Nasal cavity respiratory epithelium epithelial cell of viscerocranial mucosa (primary cell): ENCODE data around the gene PCP2. TPM values are rescaled to one million over a fixed set of nuclear protein-coding genes. Genes with fewer than 3 reads are reported as not detected.

ENCODE experiments used
- total RNA-seq: library from RNA; depleted of rRNA; stranded (reverse); fragments of >200 nt; gene quantifications from 2 replicates; pipeline ENCODE4 v1.2.3, GENCODE V29; 2014

Gene PCP2
- total RNA-seq: not detected in 2 replicates

DNA sequence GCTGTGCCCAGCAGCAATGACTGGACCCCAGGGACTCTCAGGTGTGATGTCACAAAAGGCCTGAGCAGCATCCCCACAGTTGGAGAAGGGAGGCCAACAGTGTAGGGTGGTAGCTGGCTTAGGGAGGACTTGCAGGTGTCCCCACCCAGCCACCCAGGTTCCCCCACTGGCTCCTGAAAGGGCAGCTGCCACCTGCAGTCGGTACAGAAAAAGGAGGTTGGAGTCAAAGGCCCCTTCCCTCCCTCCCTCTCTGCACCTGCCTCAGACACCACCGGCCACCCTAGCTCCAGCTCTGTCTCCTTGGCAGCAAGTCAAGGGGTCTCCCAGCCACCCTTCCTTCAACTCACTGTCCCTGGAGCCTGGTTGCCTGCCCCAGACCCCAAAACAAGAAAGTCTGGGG lies at the start of gene PCP2:
TSS of gene PCP2 (minus strand) at position 22 of the 400 bp plus-strand sequence. CDS start 262 bp downstream, outside the sequence.

DNA sequence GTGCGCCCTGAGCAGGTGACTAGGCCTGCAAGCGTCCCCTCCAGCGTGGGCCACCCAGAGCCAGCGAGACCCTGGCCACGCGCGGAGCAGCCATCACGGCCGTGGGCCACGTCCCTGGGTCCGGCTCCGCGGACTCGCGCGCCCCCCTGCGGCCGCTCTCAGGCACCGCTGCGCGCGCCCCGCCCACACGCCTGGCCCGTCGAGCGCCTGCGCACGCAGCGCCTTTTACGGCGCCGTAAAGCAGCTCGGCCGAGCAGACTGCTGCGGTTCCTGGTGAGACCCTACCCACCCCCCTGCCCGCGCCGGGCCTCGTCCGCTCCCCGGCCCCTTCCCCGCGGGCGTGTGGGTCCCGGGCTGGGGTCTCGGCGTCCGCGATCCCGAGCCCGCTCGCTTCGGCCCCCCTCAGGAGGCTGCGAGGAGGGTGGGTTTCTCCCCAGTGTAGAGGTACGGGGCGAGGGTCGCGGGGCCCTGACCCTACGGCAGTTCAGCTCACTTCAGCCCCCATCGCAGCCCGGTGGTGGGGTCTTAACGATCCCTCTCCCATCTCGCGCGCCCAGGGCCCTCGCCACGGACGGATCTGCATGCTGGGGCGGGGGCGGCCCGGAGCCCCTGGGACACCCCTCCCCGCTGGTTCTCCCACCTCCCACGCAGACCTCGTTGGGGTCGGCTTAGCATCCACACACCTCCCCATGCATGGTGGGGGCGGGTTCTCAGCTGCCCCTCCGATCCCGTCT lies 47.3 kb upstream of the PCP2 start, which contains the start of gene TRAPPC5:
TSS of gene TRAPPC5 (plus strand) at position 228 of the 734 bp plus-strand sequence. CDS start 1,421 bp downstream, outside the sequence.

DNA sequence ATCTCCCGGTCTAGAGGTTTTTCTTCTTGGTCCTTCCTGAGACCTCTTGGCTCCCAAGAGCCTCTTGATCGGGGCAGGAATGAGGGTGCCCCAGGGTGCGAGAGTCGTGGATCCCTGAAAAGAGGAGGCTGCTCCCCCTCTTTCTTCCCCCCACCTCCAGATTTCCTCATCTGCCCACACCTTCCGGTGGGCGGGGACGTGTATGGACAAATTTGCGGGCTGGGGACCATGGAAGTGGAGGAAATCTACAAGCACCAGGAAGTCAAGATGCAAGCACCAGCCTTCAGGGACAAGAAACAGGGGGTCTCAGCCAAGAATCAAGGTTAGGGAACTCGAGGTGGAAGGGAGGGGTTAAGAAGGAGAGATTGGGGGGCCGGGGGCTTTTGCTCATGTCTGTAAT lies 43.3 kb upstream of the PCP2 start, which contains the start of gene MCEMP1:
TSS of gene MCEMP1 (plus strand) at position 237 of the 400 bp plus-strand sequence. CDS start at position 268, 31 bp downstream.

DNA sequence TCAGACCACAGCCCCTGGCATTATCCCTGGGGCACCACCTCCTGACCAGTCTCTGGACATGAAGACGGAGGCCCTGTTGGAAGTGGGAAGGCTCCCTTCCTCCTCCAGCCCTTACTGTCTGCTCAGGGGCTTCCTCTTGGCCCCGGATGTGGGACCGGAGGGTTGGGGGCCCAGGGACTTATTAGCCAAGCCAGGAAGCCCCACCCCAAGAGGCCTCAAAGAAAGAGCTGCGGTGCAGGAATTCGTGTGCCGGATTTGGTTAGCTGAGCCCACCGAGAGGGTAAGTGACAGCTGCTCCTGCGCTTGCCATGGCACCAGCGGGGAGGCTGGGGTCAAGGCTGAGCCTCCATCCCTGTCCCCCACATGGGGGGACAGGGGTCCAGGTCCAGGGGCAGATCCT lies 35.3 kb upstream of the PCP2 start, which contains the start of gene RETN:
TSS of gene RETN (plus strand) at position 208 of the 400 bp plus-strand sequence. CDS start 278 bp downstream, outside the sequence.

DNA sequence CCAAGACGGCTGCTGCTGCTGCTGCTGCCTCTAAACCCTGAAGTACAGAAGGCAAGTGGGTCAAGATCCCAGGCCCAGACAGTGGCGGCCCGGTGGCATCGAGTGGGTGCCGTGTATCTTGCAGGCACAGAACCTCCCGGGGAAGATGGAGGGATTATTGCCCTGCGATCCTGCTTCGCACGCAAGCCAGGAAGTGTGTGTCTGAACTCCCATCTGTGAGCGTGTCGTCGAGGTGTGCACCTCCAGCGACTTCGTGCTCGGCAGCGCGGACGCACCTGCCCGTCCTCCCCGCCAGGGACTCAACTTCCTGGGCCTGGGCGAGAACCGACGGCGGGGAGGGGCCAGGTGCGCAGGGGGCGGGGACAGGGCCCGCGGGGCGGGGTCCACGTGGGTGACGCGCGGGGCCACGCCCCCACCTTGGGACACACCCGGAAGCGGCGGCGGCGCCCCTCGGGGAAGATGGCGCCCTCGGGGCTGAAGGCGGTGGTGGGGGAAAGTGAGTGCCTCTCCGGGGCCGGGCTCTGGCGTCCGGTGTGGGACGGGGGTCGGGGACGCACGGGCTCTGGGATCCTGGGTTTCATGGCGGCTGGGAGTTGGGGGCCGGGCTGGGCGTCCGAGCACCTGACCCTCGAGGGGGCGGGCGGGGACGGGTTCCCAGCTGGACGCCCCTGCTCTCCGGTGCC lies 3.3 kb upstream of the PCP2 start, which contains the start of gene STXBP2:
TSS of gene STXBP2 (plus strand) at position 420 of the 683 bp plus-strand sequence. CDS start at position 460, 40 bp downstream.

DNA sequence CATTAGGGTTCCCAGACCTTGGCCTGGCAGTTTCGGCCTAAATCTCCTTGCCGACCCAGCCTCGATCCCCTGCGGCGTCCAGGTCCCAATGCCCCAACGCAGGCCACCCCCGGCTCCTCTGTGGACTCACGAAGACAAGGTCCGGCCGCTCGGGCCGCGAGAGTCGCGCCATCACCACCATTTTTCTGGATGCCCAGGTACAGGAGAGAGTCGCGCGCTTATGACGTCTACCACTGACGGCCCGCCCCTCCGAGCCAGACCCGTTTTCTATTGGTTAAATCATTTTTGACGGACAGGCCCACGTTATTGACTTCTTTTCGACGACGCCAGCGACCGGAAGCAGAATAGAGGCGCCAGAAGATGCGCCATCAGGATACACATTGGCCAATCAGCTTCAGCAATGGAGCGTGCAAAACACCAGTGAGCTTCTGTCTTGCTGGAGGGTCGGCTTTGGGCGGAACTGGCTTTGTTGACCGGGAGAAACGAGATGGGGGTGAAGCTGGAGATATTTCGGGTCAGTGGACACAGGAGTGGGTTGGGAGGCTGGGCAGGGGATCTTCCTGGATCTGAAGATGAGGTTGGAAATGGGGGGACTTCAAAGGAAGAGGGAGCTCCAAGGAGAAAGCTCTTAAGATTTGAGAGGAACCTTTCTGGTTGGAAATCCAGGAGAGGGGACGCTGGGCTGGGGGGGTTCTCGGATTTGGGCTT lies 4.0 kb downstream of the PCP2 start, which contains the start of the genes PET100 and XAB2:
TSS of gene PET100 (plus strand) at position 447 of the 708 bp plus-strand sequence. CDS start at position 488, 41 bp downstream.
TSS of gene XAB2 (minus strand) at position 199 of the 708 bp plus-strand sequence. CDS start at position 181, 18 bp downstream.

DNA sequence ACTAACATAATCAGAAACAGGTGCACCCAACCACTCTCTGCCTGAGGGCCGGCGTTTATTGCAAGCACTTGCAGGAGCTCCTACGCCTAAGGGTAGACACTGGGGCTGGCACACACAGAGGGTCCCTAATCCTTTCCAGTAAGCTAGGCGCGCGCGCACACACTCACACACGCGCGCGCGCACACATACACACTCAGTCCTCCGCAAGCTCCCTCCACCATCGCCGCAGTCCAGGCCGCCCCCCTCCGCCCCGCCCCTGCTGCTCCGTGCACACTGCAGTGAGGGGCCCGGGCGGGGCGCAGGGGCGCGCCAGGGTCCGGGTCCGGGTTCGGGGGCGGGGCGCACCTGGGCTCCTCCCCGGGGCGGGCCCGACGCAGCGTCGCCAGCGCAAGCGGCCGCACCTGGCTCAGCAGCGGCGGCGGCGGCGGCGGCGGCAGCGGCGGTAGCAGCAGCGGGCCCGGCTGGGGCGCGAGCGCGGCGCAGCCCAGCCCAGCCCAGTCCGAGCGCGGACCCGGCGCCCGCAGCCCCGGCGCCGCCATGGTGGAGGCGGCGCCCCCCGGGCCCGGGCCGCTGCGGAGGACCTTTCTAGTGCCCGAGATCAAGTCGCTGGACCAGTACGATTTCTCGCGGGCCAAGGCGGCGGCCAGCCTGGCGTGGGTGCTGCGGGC lies 37.9 kb downstream of the PCP2 start, which contains the start of gene CAMSAP3:
TSS of gene CAMSAP3 (plus strand) at position 398 of the 668 bp plus-strand sequence. CDS start at position 538, 140 bp downstream.

Other genes starting within 250 kb of the PCP2 start
- 1.6 and 3.1 TPM in 2 replicates for gene PEX11G, start 144.7 kb downstream of the PCP2 start, total RNA-seq
- gene ZNF358, start 117.6 kb downstream of the PCP2 start, total RNA-seq: 3.1 and 23.8 TPM in 2 replicates
- 2.4 and 6.5 TPM in 2 replicates for gene MCOLN1, start 111.1 kb downstream of the PCP2 start, total RNA-seq
- gene PNPLA6, start 98.0 kb downstream of the PCP2 start, total RNA-seq: 51.6 and 92.0 TPM in 2 replicates
- gene CAMSAP3, start 37.9 kb downstream of the PCP2 start, total RNA-seq: 4.4 and 11.6 TPM in 2 replicates
- 31.8 and 44.7 TPM in 2 replicates for gene XAB2, start 4.2 kb downstream of the PCP2 start, total RNA-seq
- 5.6 and 7.9 TPM in 2 replicates for gene PET100, start 3.9 kb downstream of the PCP2 start, total RNA-seq
- 49.9 and 113 TPM in 2 replicates for gene STXBP2, start 3.4 kb upstream of the PCP2 start, total RNA-seq
- not detected in 2 replicates for gene RETN, start 35.3 kb upstream of the PCP2 start, total RNA-seq
- under 0.01 TPM in 1 of 2 replicates, not detected in the other for gene MCEMP1, start 43.4 kb upstream of the PCP2 start, total RNA-seq
- 41.7 and 57.2 TPM in 2 replicates for gene TRAPPC5, start 47.1 kb upstream of the PCP2 start, total RNA-seq
- gene FCER2, start 68.4 kb upstream of the PCP2 start, total RNA-seq: not detected in 2 replicates
- not detected in 2 replicates for gene CLEC4G, start 98.4 kb upstream of the PCP2 start, total RNA-seq
- gene CD209, start 113.8 kb upstream of the PCP2 start, total RNA-seq: not detected in 2 replicates
- not detected in 2 replicates for gene CLEC4M, start 129.5 kb upstream of the PCP2 start, total RNA-seq
- gene EVI5L, start 196.5 kb upstream of the PCP2 start, total RNA-seq: 19.8 and 25.5 TPM in 2 replicates
- gene PRR36, start 240.7 kb upstream of the PCP2 start, total RNA-seq: under 0.01 TPM in 1 of 2 replicates, not detected in the other